SK-N-DZ (cell line): ENCODE data around the gene CYB5D1. TPM values are rescaled to one million over a fixed set of nuclear protein-coding genes. Genes with fewer than 3 reads are reported as not detected.
A peak's percentile ranks its signal among the peaks of the same experiment; 100 is the strongest.
"Not testable (repeated sequence)": the region's sequence is repeated elsewhere in the genome, so short reads cannot be mapped to it uniquely, and the experiment has no call there.

Experiments
- DNase-seq: peaks from one replicate; pipeline ENCODE4 v3.0.0-alpha.2; 2015; ENCODE audit warnings: low spot score
- polyA plus RNA-seq, 2 experiments: library from polyadenylated mRNA; depleted of rRNA; stranded (reverse); fragments of >200 nt; gene quantifications; 2 replicates each; pipeline ENCODE4 v1.2.3, GENCODE V29; 2014

Gene CYB5D1, protein sequence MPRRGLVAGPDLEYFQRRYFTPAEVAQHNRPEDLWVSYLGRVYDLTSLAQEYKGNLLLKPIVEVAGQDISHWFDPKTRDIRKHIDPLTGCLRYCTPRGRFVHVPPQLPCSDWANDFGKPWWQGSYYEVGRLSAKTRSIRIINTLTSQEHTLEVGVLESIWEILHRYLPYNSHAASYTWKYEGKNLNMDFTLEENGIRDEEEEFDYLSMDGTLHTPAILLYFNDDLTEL
- polyA plus RNA-seq (2014; cell fraction: cytosol; rRNA removed): 7.8 and 9.6 TPM in 2 replicates
- 7.2 and 7.6 TPM in 2 replicates for polyA plus RNA-seq (2014; cell fraction: nucleus; rRNA removed)

- DNase-seq: peak; percentile 98
Measured at GRCh38 chr17:7857713-7858521, at the start of gene CYB5D1. Gene CYB5D1 (plus strand): TSS chr17:7858003. CDS start chr17:7858135, 132 bp downstream.

- no peak for DNase-seq
Measured at GRCh38 chr17:7809086-7809790, 48.6 kb upstream of the CYB5D1 start.

DNA sequence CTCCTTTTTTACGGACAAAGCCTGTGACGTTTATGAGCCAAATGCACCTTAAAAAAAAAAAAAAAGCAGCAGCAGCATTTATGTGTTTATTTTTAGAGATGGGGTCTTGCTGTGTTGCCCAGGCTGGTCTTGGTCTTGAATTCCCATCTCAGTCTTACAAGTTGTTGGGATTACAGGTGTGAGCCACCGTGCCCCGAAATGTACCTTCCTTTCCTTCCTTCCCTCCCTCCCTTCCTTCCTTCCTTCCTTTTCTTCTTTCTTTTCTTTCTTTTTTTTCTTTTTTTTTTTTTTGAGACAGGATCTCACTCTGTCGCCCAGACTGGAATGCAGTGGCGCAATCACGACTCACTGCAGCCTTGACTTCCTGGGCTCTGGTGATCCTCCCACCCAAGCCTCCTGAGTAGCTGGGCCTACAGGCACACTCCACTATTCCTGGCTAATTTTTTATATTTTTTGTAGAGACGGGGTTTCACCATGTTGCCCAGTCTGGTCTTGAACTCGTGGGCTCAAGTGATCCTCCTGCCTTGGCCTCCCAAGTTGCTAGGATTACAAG is 47.9 kb upstream of the CYB5D1 start:
- DNase-seq: not testable (repeated sequence)

DNA sequence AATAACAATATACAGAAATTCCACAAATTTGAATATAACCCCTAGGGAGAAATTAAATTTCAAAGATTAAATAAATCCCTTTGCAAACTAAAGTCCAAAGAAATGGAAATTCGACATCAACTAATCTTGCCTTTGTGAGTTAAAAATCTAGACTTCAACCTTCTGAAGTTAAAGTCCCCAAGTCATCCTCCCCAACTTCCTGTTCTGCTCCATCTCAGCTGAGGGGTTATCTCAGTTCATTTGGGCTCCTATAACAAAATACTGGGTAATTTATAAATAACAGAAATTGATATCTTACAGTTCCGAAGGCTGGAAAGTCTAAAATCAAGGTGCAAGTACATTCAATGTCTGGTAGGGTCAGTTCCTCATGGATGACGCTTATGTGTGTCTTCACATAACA is 46.6 kb upstream of the CYB5D1 start:
- DNase-seq: no peak

GRCh38 chr17:7814969-7815368 is 42.8 kb upstream of the CYB5D1 start:
- no peak for DNase-seq

- no peak for DNase-seq
Measured at GRCh38 chr17:7816926-7817642, 40.7 kb upstream of the CYB5D1 start.

DNA sequence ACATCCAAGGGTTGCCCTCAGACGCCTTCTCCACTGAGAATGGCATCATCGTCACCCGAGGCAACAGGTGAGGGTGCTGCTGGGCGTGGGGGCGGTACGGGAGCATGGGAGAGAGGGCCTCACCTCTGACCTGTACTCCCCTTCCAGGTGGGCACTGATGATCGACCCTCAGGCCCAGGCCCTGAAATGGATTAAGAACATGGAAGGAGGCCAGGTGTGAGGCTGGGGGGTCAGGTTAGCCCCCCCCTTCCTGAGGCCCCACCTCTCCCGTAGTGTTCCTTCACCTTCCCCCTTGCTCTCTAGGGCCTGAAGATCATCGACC is 40.2 kb upstream of the CYB5D1 start:
- DNase-seq: no peak

DNA sequence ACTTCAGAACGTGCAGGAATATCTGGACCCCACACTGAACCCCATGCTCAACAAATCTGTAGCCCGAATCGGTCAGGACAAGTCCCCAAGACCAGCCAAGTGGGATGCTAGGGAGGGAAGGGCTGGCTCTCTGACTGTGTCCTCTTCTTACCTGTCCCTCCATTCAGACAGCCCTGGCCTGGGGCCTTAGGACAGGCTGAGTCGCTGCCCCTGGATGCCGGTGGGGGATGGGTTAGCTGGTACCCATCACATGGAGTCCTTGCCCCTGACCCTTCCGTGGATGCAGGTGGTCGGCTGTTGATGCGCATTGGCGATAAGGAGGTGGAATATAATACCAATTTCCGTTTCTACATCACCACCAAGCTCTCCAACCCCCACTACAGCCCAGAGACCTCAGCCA is 39.8 kb upstream of the CYB5D1 start:
- no peak for DNase-seq

- DNase-seq: no peak
Measured at GRCh38 chr17:7818746-7819645, 38.8 kb upstream of the CYB5D1 start.

- no peak for DNase-seq
Measured at GRCh38 chr17:7820231-7820630, 37.6 kb upstream of the CYB5D1 start.

- no peak for DNase-seq
Measured at GRCh38 chr17:7822126-7822525, 35.7 kb upstream of the CYB5D1 start.

- DNase-seq: no peak
Measured at GRCh38 chr17:7823581-7824001, 34.2 kb upstream of the CYB5D1 start.

GRCh38 chr17:7824021-7824924 is 33.5 kb upstream of the CYB5D1 start:
- DNase-seq: no peak

GRCh38 chr17:7825206-7825990 is 32.4 kb upstream of the CYB5D1 start:
- peak; percentile 51 for DNase-seq

- no peak for DNase-seq
Measured at GRCh38 chr17:7830616-7831015, 27.2 kb upstream of the CYB5D1 start.

- DNase-seq: no peak
Measured at GRCh38 chr17:7831233-7831632, 26.6 kb upstream of the CYB5D1 start.

DNA sequence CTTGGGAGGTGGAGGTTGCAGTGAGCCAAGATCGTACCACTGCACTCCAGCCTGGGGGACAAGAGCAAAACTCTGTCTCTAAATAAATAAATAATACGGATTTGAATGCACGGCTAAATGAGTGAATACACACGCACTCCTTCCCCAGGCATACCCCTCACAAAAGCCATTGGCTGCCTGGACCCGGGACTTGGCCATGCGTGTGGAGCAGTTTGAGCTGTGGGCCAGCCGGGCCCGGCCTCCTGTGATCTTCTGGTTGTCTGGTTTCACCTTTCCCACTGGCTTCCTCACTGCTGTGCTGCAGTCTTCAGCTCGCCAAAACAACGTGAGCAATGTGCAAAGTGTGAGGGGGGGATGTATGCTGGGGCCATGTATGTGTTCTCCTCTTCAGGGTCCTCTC is 25.4 kb upstream of the CYB5D1 start:
- no peak for DNase-seq

DNA sequence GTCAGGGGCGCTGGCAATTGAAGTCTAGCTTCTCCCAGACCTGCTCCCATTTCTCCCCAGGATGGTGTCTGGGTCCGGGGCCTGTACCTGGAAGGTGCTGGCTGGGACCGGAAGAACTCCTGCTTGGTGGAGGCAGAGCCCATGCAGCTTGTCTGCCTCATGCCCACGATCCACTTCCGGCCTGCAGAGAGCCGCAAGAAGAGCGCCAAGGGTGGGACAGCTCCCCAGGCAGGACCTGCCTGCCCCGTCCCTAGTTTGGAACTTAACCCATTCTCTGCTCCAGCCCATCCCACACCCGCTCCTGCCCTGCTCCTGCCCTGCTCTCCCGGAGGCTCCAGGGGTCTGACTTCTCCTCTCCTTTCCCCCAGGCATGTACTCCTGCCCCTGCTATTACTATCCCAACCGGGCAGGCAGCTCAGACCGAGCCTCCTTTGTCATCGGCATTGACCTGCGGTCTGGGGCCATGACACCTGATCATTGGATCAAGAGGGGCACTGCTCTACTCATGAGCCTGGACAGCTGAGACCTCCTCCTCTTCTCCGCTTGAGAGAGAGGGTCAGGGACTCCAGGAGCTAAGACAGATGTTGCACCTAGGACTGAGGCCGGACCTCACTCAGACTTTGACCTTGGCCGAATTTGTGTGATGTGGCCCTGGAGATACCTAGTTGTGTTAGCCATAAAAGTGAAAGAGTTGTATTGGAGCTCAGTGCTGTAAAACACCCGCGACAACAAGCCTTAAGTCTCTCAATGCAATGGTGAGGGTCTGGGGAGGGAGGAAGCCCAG is 24.6 kb upstream of the CYB5D1 start:
- DNase-seq: no peak
